H1 (cell line): ENCODE data around the gene ASCC2. TPM values are rescaled to one million over a fixed set of nuclear protein-coding genes. Genes with fewer than 3 reads are reported as not detected.

Experiments
- CTCF ChIA-PET: fragments of 300-600 bp; sonication (Branson Sonifier 250); formaldehyde crosslinking; loops from one replicate; lab custom pipeline; 2021; ENCODE audit not compliant: partially characterized antibody; lab: Charles Lee
- POLR2A ChIA-PET: fragments of 300-600 bp; sonication (Branson Sonifier 250); formaldehyde crosslinking; loops from one replicate; lab custom pipeline; 2021; ENCODE audit warnings: inconsistent platforms; ENCODE audit not compliant: partially characterized antibody; lab: Charles Lee
- DNase-seq, 2 experiments: peaks; one replicate each; pipeline versions ENCODE4 v3.0.0 to v3.0.0-alpha.2; 2010 to 2022; ENCODE audit warnings: low spot score in 2 of 2, low read depth in 1 of 2, mixed read lengths in 1 of 2
- FAIRE-seq: peaks from 2 replicates; lab custom pipeline; 2011; peaks lifted over from hg19 to GRCh38; lab: Jason Lieb, UNC
- H2AFZ ChIP-seq: 2 replicates; pipeline ENCODE4 v1.8.1; 2012; ENCODE audit warnings: low read length, inconsistent platforms
- H2AK5ac ChIP-seq: 2 replicates; pipeline ENCODE4 v1.6.1; 2013; ENCODE audit warnings: low read depth, low read length
- H2BK120ac ChIP-seq: replicated peaks from 2 replicates; pipeline ENCODE3; 2013; ENCODE audit warnings: low read depth, low read length, inconsistent platforms
- H2BK12ac ChIP-seq: 2 replicates; pipeline ENCODE4 v1.6.1; 2013; ENCODE audit warnings: low read depth, low read length
- H2BK15ac ChIP-seq: 2 replicates; pipeline ENCODE4 v1.6.1; 2013; ENCODE audit warnings: low read length
- H2BK20ac ChIP-seq: 2 replicates; pipeline ENCODE4 v1.6.1; 2013; ENCODE audit warnings: low read length
- H2BK5ac ChIP-seq: 2 replicates; pipeline ENCODE4 v1.6.1; 2013; ENCODE audit warnings: low read depth, low read length
- H3K14ac ChIP-seq: 2 replicates; pipeline ENCODE4 v1.6.1; 2013; ENCODE audit warnings: inconsistent platforms; ENCODE audit not compliant: insufficient read length
- H3K18ac ChIP-seq: 2 replicates; pipeline ENCODE4 v1.6.1; 2013; ENCODE audit warnings: low read length; ENCODE audit errors: extremely low read depth
- H3K23ac ChIP-seq: 2 replicates; pipeline ENCODE4 v1.6.1; 2013; ENCODE audit warnings: inconsistent platforms; ENCODE audit not compliant: insufficient read length
- H3K23me2 ChIP-seq: 2 replicates; pipeline ENCODE4 v1.6.1; 2013; ENCODE audit warnings: low read depth, low read length
- H3K27ac ChIP-seq: 2 replicates; pipeline ENCODE4 v1.6.1; 2011; ENCODE audit warnings: low read depth, low read length, inconsistent platforms
- H3K27me3 ChIP-seq, 4 experiments: replicated peaks in 1 of 4; 1 replicate in 1 of 4; 2 replicates in 3 of 4; pipeline versions ENCODE4 v1.6.1 to v1.8.1; 2011 to 2013; ENCODE audit warnings: low read length in 3 of 4, mild to moderate bottlenecking in 3 of 4, inconsistent platforms in 2 of 4, mixed read lengths in 2 of 4, moderate library complexity in 1 of 4; ENCODE audit not compliant: control insufficient read depth in 3 of 4, insufficient read depth in 3 of 4; ENCODE audit errors: extremely low read depth in 1 of 4
- H3K36me3 ChIP-seq, 4 experiments: 2 replicates each; pipeline versions ENCODE4 v1.6.1 to v1.8.1; 2011 to 2013; ENCODE audit warnings: mild to moderate bottlenecking in 4 of 4, low read length in 3 of 4, moderate library complexity in 2 of 4, control low read depth in 1 of 4, inconsistent platforms in 1 of 4; ENCODE audit not compliant: insufficient read depth in 4 of 4, control insufficient read depth in 2 of 4
- H3K4ac ChIP-seq: replicated peaks from 2 replicates; pipeline ENCODE3; 2013; ENCODE audit warnings: low read length, low read depth, mixed read lengths, inconsistent platforms; ENCODE audit not compliant: insufficient read length
- H3K4me1 ChIP-seq, 4 experiments: replicated peaks in 1 of 4; 1 replicate in 1 of 4; 2 replicates in 3 of 4; pipeline versions ENCODE4 v1.6.1 to v1.8.1; 2011 to 2013; ENCODE audit warnings: low read length in 3 of 4, inconsistent platforms in 2 of 4, mixed read lengths in 1 of 4; ENCODE audit not compliant: insufficient read depth in 4 of 4, control insufficient read depth in 3 of 4
- H3K4me2 ChIP-seq, 2 experiments: 2 replicates each; pipeline versions ENCODE4 v1.6.1 to v1.8.1; 2011 to 2013; ENCODE audit warnings: low read depth in 2 of 2, low read length in 2 of 2, control low read depth in 1 of 2, inconsistent platforms in 1 of 2, mild to moderate bottlenecking in 1 of 2; ENCODE audit not compliant: insufficient read depth in 1 of 2
- H3K4me3 ChIP-seq, 4 experiments: fragments of 200-600, 300-600 bp in 1 of 4; sonication (generic), shearing (Covaris generic), sonication (Bioruptor Twin) in 1 of 4; 2 replicates each; pipeline versions ENCODE4 v1.5.1 to v1.8.1; 2011 to 2016; ENCODE audit warnings: low read length in 4 of 4, low read depth in 3 of 4, control low read depth in 2 of 4, inconsistent platforms in 2 of 4, mild to moderate bottlenecking in 2 of 4, mixed read lengths in 1 of 4, moderate library complexity in 1 of 4; ENCODE audit not compliant: insufficient read depth in 2 of 4; ENCODE audit errors: extremely low read depth in 1 of 4
- H3K56ac ChIP-seq: replicated peaks from 2 replicates; pipeline ENCODE3; 2013; ENCODE audit warnings: low read depth, mild to moderate bottlenecking, mixed read lengths, low read length, inconsistent platforms; ENCODE audit not compliant: insufficient read length
- H3K79me1 ChIP-seq: 2 replicates; pipeline ENCODE4 v1.6.1; 2013; ENCODE audit warnings: low read depth, low read length, control low read depth
- H3K79me2 ChIP-seq, 2 experiments: 2 replicates each; pipeline versions ENCODE4 v1.6.1 to v1.8.1; 2012 to 2013; ENCODE audit warnings: low read length in 2 of 2, mild to moderate bottlenecking in 2 of 2, inconsistent platforms in 1 of 2; ENCODE audit not compliant: insufficient read depth in 2 of 2, control insufficient read depth in 1 of 2
- H3K9ac ChIP-seq, 4 experiments: replicated peaks in 1 of 4; 1 replicate in 1 of 4; 2 replicates in 3 of 4; pipeline versions ENCODE4 v1.6.1 to v1.8.1; 2011 to 2013; ENCODE audit warnings: low read depth in 3 of 4, low read length in 3 of 4, control low read depth in 2 of 4, mild to moderate bottlenecking in 2 of 4, moderate library complexity in 2 of 4, inconsistent platforms in 1 of 4; ENCODE audit errors: extremely low read depth in 1 of 4
- H3K9me3 ChIP-seq, 2 experiments: 2 replicates each; pipeline versions ENCODE4 v1.6.1 to v1.8.1; 2012 to 2013; ENCODE audit warnings: mild to moderate bottlenecking in 2 of 2, moderate library complexity in 2 of 2, control low read depth in 1 of 2, inconsistent platforms in 1 of 2, low read depth in 1 of 2, low read length in 1 of 2, mixed read lengths in 1 of 2; ENCODE audit not compliant: insufficient read depth in 2 of 2
- H4K20me1 ChIP-seq, 2 experiments: replicated peaks in 1 of 2; 2 replicates each; pipeline versions ENCODE3 to v1.8.1; 2011 to 2013; ENCODE audit warnings: inconsistent platforms in 2 of 2, low read length in 2 of 2, mild to moderate bottlenecking in 1 of 2; ENCODE audit not compliant: insufficient read depth in 2 of 2, control insufficient read depth in 1 of 2
- H4K5ac ChIP-seq: 2 replicates; pipeline ENCODE4 v1.6.1; 2013; ENCODE audit warnings: low read length, low read depth, mixed read lengths, inconsistent platforms; ENCODE audit not compliant: insufficient read length
- H4K8ac ChIP-seq: 2 replicates; pipeline ENCODE4 v1.8.0; 2013; ENCODE audit warnings: mild to moderate bottlenecking, moderate library complexity, low read length, inconsistent platforms; ENCODE audit not compliant: insufficient read depth; ENCODE audit errors: extremely low read depth
- H4K91ac ChIP-seq: replicated peaks from 2 replicates; pipeline ENCODE3; 2013; ENCODE audit warnings: low read length, mixed read lengths, inconsistent platforms; ENCODE audit not compliant: insufficient read length
- CEBPB ChIP-seq: IDR thresholded peaks from 2 replicates; pipeline ENCODE4 v1.6.1; 2012; ENCODE audit warnings: low read depth, low read length
- CHD2 ChIP-seq: IDR thresholded peaks from 2 replicates; pipeline ENCODE4 v1.6.1; 2012; ENCODE audit warnings: low read length, improper control_type of control experiment
- CREB1 ChIP-seq: IDR thresholded peaks from 2 replicates; pipeline ENCODE4 v1.6.1; 2012; ENCODE audit warnings: inconsistent platforms
- EGR1 ChIP-seq: IDR thresholded peaks from 2 replicates; pipeline ENCODE4 v1.6.1; 2011; ENCODE audit warnings: low read depth, low read length, borderline replicate concordance
- JUN ChIP-seq: IDR thresholded peaks from 2 replicates; pipeline ENCODE4 v1.6.1; 2011; ENCODE audit warnings: low read depth, mild to moderate bottlenecking, improper control_type of control experiment, low read length
- JUND ChIP-seq: IDR thresholded peaks from 2 replicates; pipeline ENCODE4 v1.6.1; 2011; ENCODE audit warnings: mild to moderate bottlenecking, improper control_type of control experiment, low read length
- KDM1A ChIP-seq: fragments of 200-600, 300-600 bp; sonication (generic); IDR thresholded peaks from 2 replicates; pipeline ENCODE4 v1.7.1; 2016; ENCODE audit warnings: mild to moderate bottlenecking, low read length, borderline replicate concordance
- MAFK ChIP-seq: IDR thresholded peaks from 2 replicates; pipeline ENCODE4 v1.6.1; 2012; ENCODE audit warnings: low read depth, mild to moderate bottlenecking, improper control_type of control experiment, low read length
- RXRA ChIP-seq: IDR thresholded peaks from 2 replicates; pipeline ENCODE4 v1.6.1; 2011; ENCODE audit warnings: low read depth, mild to moderate bottlenecking, low read length, moderate library complexity; ENCODE audit not compliant: insufficient read depth
- SAP30 ChIP-seq: fragments of 300-600 bp; sonication (generic); IDR thresholded peaks from 2 replicates; pipeline ENCODE4 v1.7.1; 2012; ENCODE audit warnings: low read length, moderate library complexity, mild to moderate bottlenecking, inconsistent platforms; ENCODE audit not compliant: insufficient read depth, insufficient replicate concordance
- SIRT6 ChIP-seq: IDR thresholded peaks from one replicate; pipeline ENCODE4 v1.7.1; 2012; ENCODE audit warnings: low read length, inconsistent platforms
- SRF ChIP-seq: IDR thresholded peaks from 2 replicates; pipeline ENCODE4 v1.6.1; 2011; ENCODE audit warnings: mild to moderate bottlenecking, low read depth, low read length, moderate library complexity
- YY1 ChIP-seq: IDR thresholded peaks from 2 replicates; pipeline ENCODE4 v1.6.1; 2011; ENCODE audit warnings: low read depth, mild to moderate bottlenecking, low read length
- WGBS, 2 experiments: shearing (Covaris generic) in 1 of 2; methylation state at CpG; one replicate each; pipeline versions ENCODE4 v1.1.6 to v1.1.7; 2013 to 2015; ENCODE audit warnings: low lambda C conversion rate in 2 of 2, mixed read lengths in 2 of 2, inconsistent platforms in 1 of 2, low coverage in 1 of 2, missing lambda C conversion rate in 1 of 2; ENCODE audit not compliant: insufficient replicate concordance in 2 of 2, insufficient coverage in 1 of 2, insufficient read length in 1 of 2; ENCODE audit errors: extremely low coverage in 1 of 2, missing lambda C conversion rate in 1 of 2; 5-methylcytosine and 5-hydroxymethylcytosine counted together
- polyA plus RNA-seq, 7 experiments: library from polyadenylated mRNA; depleted of rRNA in 3 of 7; stranded (reverse) in 5 of 7; unstranded in 2 of 7; fragments of >200 nt in 5 of 7; fragments of 200-250 nt in 2 of 7; gene quantifications; 1 replicate in 5 of 7; 2 replicates in 1 of 7; 4 replicates in 1 of 7; pipeline versions ENCODE4 v1.2.1 to v1.2.3, GENCODE V29; 2011 to 2013; ENCODE audit warnings: missing spikeins in 2 of 7, mixed read lengths in 2 of 7
- total RNA-seq: library from RNA; stranded (reverse); fragmentation: NEBNext Ultra II Directional; extraction: Animal tissue kit (Norgen Biotek cat#: 25700); gene quantifications from 2 replicates; pipeline ENCODE4 v1.2.1, GENCODE V29; 2021
- TF ChIP-seq, protein P1 (sequence below): IDR thresholded peaks from 2 replicates; pipeline ENCODE4 v1.6.1; 2011; ENCODE audit warnings: low read depth, mild to moderate bottlenecking, low read length; ENCODE audit not compliant: insufficient read depth
- TF ChIP-seq, protein P2 (sequence below): IDR thresholded peaks from 2 replicates; pipeline ENCODE4 v1.6.1; 2012; ENCODE audit warnings: inconsistent platforms

ASCC2 gene
- total and polyA plus RNA-seq, 2 of the 8 experiments (the other 6 are each of a cell fraction or from before 2014, with no cell fraction given), result 35.0 to 35.8 TPM

DNA sequence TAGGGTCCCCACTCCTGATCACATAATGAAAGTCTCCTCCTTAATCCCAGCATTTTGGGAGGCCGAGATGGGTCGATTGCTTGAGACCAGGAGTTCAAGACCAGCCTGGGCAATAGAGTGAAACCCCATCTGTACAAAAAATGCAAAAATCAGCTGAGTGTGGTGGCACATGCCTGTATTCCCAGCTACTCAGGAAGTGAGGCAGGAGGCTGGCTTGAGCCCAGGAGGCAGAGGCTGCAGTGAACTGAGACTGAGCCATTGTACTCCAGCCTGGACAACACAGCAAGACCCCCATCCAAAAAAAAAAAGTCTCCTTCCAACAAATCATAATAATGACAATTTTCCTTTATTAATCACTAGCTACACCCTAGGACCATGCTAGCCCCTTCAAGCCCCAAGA lies 86.4 kb downstream of the ASCC2 start:
- Histone ChIP-seq H3K27ac (no peak overlapping the region), H3K79me2 (no peaks in the 10 kb centered on the region), H3K56ac (no peak overlapping the region), H3K27me3 (no peaks in the 10 kb centered on the region), H3K36me3 (no peaks in the 10 kb centered on the region), H2BK120ac (no peak overlapping the region), H2BK12ac (no peak overlapping the region), H2BK15ac (no peak overlapping the region), H4K8ac (no peak overlapping the region), H2AK5ac (no peak overlapping the region), H3K9ac (no peak overlapping the region), H2BK5ac (no peak overlapping the region), H3K23me2 (no peaks in the 10 kb centered on the region), H3K79me1 (no peaks in the 10 kb centered on the region), H4K91ac (no peak overlapping the region), H3K23ac (no peak overlapping the region), H2BK20ac (no peak overlapping the region), H3K4me1 (peaks cover 0 to 2% (median 0%) of the 10 kb centered on the region in 4 experiments; a peak in 2 of 7 replicates), H3K9me3 (no peaks in the 10 kb centered on the region), H3K4ac (no peak overlapping the region), H3K14ac (no peak overlapping the region), H4K5ac (no peak overlapping the region), H3K4me2 (no peak overlapping the region), H3K4me3 (no peak overlapping the region), H3K18ac (no peak overlapping the region), H2AFZ (no peak overlapping the region), H4K20me1 (peaks cover 0 to 1% of the 10 kb centered on the region in 2 experiments)
- FAIRE-seq (no peak), DNase-seq (no peak)
- 100% methylated on average over 2 of the region's 2 CpGs; no CpG with 5 or more reads in 1 of the 2 experiments for WGBS, 2 experiments
- POLR2A ChIA-PET, result interaction anchor here (1.8 kb wide), 1 partner anchor 14 kb away, joined by 4 read pairs; no protein-coding TSS in a partner anchor
- CTCF ChIA-PET, result interaction anchor here (0.7 to 2.3 kb wide), 6 partner anchors 19 to 504 kb away, joined by 3 to 6 read pairs (median 3); no protein-coding TSS in a partner anchor
- TF ChIP-seq SIRT6, result no peak
- TF ChIP-seq KDM1A, result no peak
- no peak for TF ChIP-seq YY1
- TF ChIP-seq CREB1, result no peak
- TF ChIP-seq, protein P1, sequence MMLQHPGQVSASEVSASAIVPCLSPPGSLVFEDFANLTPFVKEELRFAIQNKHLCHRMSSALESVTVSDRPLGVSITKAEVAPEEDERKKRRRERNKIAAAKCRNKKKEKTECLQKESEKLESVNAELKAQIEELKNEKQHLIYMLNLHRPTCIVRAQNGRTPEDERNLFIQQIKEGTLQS, result no peak
- TF ChIP-seq JUND, result no peak
- no peak for TF ChIP-seq SRF
- TF ChIP-seq, protein P2, sequence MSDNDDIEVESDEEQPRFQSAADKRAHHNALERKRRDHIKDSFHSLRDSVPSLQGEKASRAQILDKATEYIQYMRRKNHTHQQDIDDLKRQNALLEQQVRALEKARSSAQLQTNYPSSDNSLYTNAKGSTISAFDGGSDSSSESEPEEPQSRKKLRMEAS, result no peak
- TF ChIP-seq SAP30, result no peak
- TF ChIP-seq CHD2, result no peak
- TF ChIP-seq EGR1, result no peak
- TF ChIP-seq CEBPB, result no peak
- no peak for TF ChIP-seq RXRA
- no peak for TF ChIP-seq MAFK
- no peak for TF ChIP-seq JUN
